Kidney epithelial cell (primary cell): ENCODE data around the gene ANKUB1. TPM values are rescaled to one million over a fixed set of nuclear protein-coding genes. Genes with fewer than 3 reads are reported as not detected.

Experiments
- DNase-seq: peaks from one replicate; pipeline ENCODE4 v3.0.0-alpha.2; 2010; ENCODE audit warnings: low read depth
- H3K27me3 ChIP-seq: 2 replicates; pipeline ENCODE4 v1.6.0; 2011; ENCODE audit warnings: low read length; ENCODE audit not compliant: control insufficient read depth, insufficient read depth
- H3K36me3 ChIP-seq: 2 replicates; pipeline ENCODE4 v1.5.1; 2011; ENCODE audit warnings: low read length; ENCODE audit not compliant: control insufficient read depth, insufficient read depth
- H3K4me3 ChIP-seq: 2 replicates; pipeline ENCODE4 v1.5.1; 2011; ENCODE audit warnings: low read depth, mild to moderate bottlenecking, control low read depth, low read length
- total RNA-seq: library from RNA; depleted of rRNA; stranded (reverse); fragments of >200 nt; gene quantifications from 2 replicates; pipeline ENCODE4 v1.2.3, GENCODE V29; 2015
- TF ChIP-seq, protein P1 (sequence below): IDR thresholded peaks from 2 replicates; pipeline ENCODE4 v1.5.1; 2011; ENCODE audit warnings: mild to moderate bottlenecking, moderate library complexity, low read length, control low read depth, inconsistent platforms; ENCODE audit not compliant: insufficient read depth, poor library complexity, severe bottlenecking

The ANKUB1 gene
- total RNA-seq, 1 donor from 2014 or later, result not detected

- no peaks in the 10 kb centered on the region for H3K36me3 ChIP-seq
- H3K4me3 ChIP-seq, result no peak overlapping the region
- no peak for DNase-seq
- TF ChIP-seq, protein P1, sequence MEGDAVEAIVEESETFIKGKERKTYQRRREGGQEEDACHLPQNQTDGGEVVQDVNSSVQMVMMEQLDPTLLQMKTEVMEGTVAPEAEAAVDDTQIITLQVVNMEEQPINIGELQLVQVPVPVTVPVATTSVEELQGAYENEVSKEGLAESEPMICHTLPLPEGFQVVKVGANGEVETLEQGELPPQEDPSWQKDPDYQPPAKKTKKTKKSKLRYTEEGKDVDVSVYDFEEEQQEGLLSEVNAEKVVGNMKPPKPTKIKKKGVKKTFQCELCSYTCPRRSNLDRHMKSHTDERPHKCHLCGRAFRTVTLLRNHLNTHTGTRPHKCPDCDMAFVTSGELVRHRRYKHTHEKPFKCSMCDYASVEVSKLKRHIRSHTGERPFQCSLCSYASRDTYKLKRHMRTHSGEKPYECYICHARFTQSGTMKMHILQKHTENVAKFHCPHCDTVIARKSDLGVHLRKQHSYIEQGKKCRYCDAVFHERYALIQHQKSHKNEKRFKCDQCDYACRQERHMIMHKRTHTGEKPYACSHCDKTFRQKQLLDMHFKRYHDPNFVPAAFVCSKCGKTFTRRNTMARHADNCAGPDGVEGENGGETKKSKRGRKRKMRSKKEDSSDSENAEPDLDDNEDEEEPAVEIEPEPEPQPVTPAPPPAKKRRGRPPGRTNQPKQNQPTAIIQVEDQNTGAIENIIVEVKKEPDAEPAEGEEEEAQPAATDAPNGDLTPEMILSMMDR, result no peak
- H3K27me3 ChIP-seq, result no peaks in the 10 kb centered on the region
Observed at GRCh38 chr3:149806171-149806778, 13.9 kb upstream of the ANKUB1 start.

GRCh38 chr3:149801639-149802038 is 9.3 kb upstream of the ANKUB1 start:
- TF ChIP-seq, protein P1, result no peak
- Histone ChIP-seq H3K27me3 (no peaks in the 10 kb centered on the region), H3K36me3 (no peaks in the 10 kb centered on the region), H3K4me3 (no peak overlapping the region)
- DNase-seq, result no peak

GRCh38 chr3:149801195-149801594 is 8.8 kb upstream of the ANKUB1 start:
- no peaks in the 10 kb centered on the region for H3K36me3 ChIP-seq
- TF ChIP-seq, protein P1, result no peak
- no peak overlapping the region for H3K4me3 ChIP-seq
- DNase-seq, result no peak
- no peaks in the 10 kb centered on the region for H3K27me3 ChIP-seq

DNA sequence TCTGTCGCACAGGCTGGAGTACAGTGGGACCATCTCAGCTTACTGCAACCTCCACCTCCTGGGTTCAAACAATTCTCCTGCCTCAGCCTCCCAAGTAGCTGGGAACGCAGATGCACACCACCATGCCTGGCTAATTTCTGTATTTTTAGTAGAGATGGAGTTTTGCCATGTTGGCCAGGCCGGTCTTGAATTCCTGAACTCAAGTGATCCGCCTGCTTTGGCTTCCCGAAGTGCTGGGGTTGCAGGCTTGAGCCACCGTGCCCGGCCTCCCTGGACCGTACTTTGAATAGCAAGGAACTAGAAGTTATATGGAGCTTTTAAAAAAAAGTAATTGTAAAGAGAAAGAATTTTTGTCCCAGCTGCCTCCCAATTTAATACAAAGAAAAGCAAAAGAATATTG is 8.3 kb upstream of the ANKUB1 start:
- Histone ChIP-seq H3K4me3 (no peak overlapping the region), H3K27me3 (no peaks in the 10 kb centered on the region), H3K36me3 (no peaks in the 10 kb centered on the region)
- TF ChIP-seq, protein P1, result no peak
- no peak for DNase-seq

GRCh38 chr3:149796026-149796425 is 3.7 kb upstream of the ANKUB1 start:
- no peaks in the 10 kb centered on the region for H3K36me3 ChIP-seq
- no peak for DNase-seq
- TF ChIP-seq, protein P1, result no peak
- no peaks in the 10 kb centered on the region for H3K27me3 ChIP-seq
- H3K4me3 ChIP-seq, result no peak overlapping the region

DNA sequence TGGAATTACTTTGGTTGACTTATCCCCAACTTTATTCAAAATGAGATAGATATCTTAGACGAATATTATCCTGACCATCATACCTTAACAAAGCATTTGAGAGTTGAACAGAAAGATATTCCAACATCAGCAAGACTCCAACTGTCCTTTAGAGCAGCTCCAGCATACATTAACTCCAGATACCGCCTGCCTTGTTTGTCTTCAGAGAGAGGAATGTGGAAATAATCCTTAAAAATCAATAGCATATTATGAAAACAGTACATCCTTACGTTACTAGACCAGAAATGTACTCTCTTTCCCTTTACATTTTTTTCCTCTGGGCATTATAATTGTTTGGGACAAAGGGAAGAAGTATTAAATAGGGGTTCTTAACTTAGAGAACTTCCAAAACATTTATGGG is 1.7 kb downstream of the ANKUB1 start:
- Histone ChIP-seq H3K36me3 (no peaks in the 10 kb centered on the region), H3K4me3 (no peak overlapping the region), H3K27me3 (no peaks in the 10 kb centered on the region)
- TF ChIP-seq, protein P1, result no peak
- no peak for DNase-seq
